Transverse colon (tissue), 4 donors: ENCODE data around the gene DIP2A.

ENCODE experiments used
- CTCF ChIP-seq, 5 experiments: fragments of 200-600 bp in 3 of 5; fragments of 450-650 bp in 2 of 5; sonication (generic) in 3 of 5; IDR thresholded peaks; 1 replicate in 2 of 5; 2 replicates in 3 of 5; pipeline ENCODE4 v1.5.1; 2016 to 2017; ENCODE audit warnings: antibody characterized with exemption in 5 of 5, inconsistent platforms in 3 of 5, mild to moderate bottlenecking in 2 of 5, moderate library complexity in 1 of 5
- POLR2A ChIP-seq: fragments of 450-650 bp; IDR thresholded peaks from one replicate; pipeline ENCODE4 v1.6.1; 2016; ENCODE audit warnings: antibody characterized with exemption, mild to moderate bottlenecking, moderate library complexity
- POLR2AphosphoS5 ChIP-seq, 3 donors: sonication (generic); formaldehyde crosslinking; IDR thresholded peaks; one replicate each; pipeline ENCODE4 v1.6.1; 2016; ENCODE audit warnings: antibody characterized with exemption in 3 of 3

DNA sequence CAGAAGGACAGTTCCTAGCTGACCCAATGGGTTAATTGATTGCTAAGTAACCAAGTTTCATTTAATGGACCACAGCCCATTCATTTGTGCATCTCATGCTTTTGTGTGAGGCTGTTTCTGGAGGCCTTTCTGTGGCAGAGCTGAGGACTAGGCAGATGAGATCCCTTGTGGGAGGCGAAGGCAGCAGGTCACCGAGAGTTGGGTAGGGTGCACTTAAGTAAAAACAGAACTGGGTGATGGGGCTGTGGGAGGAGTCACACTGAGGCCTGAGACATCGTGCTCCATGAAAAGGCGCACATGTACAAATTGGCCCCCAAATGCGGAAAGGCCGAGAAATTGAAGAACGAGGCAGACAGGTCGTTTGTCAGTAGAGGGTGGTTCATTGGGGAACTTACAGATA is 85.3 kb downstream of the DIP2A start:
- TF ChIP-seq POLR2AphosphoS5 (IDR thresholded peaks at IDR 0.05) (no peak), CTCF (IDR thresholded peaks at IDR 0.05) (no peak), POLR2A (no peak)
